Nephron progenitor cell (in vitro differentiated cells): Measurements from ENCODE around the gene CCL26.
A peak's percentile ranks its signal among the peaks of the same experiment; 100 is the strongest.
"Not testable (repeated sequence)": the region's sequence is repeated elsewhere in the genome, so short reads cannot be mapped to it uniquely, and the experiment has no call there.

Source experiments
- DNase-seq: peaks from one replicate; pipeline ENCODE4 v3.0.0; 2021
- H3K27ac Mint-ChIP-seq: 2 replicates; pipeline ENCODE4 v1.8.0; 2021; ENCODE audit warnings: mild to moderate bottlenecking, moderate library complexity, mixed read lengths
- H3K27me3 Mint-ChIP-seq: 2 replicates; pipeline ENCODE4 v1.8.0; 2021; ENCODE audit warnings: mild to moderate bottlenecking, low read depth, mixed read lengths; ENCODE audit not compliant: poor library complexity
- H3K36me3 Mint-ChIP-seq: 2 replicates; pipeline ENCODE4 v1.8.0; 2021; ENCODE audit warnings: low read depth, mixed read lengths
- H3K4me1 Mint-ChIP-seq: 2 replicates; pipeline ENCODE4 v1.8.0; 2021; ENCODE audit warnings: mixed read lengths
- H3K4me3 Mint-ChIP-seq: 2 replicates; pipeline ENCODE4 v1.8.0; 2021; ENCODE audit warnings: mild to moderate bottlenecking, moderate library complexity, mixed read lengths
- H3K9me3 Mint-ChIP-seq: 2 replicates; pipeline ENCODE4 v1.8.0; 2021; ENCODE audit warnings: mild to moderate bottlenecking, moderate library complexity, mixed read lengths
- TF ChIP-seq, protein P1 (sequence below): fragments of 200-600 bp; sonication (generic); IDR thresholded peaks from 2 replicates; pipeline ENCODE4 v1.5.0; 2021; ENCODE audit warnings: antibody characterized with exemption

The CCL26 gene

DNA sequence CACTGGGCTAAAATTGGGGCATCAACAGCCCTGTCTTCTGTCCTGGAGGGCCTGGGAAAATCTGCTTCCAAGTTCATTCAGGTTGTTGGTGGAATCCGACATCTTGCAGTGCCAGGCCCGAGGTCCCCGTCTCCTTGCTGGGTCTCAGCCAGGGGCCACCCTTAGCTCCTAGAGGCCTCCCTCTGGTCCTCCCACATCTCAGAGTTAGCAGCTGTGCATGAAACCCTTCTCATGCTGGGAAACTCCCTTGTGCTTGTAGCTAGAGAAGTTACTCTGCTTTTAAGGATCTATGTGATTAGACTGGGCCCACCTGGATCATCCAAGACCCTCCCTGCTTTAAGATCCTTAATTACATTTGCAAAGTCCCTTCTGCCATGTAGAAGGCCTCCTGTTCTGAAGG, 48.6 kb downstream of the CCL26 start:
- no peak overlapping the region for H3K27ac Mint-ChIP-seq
- no peaks in the 10 kb centered on the region for H3K36me3 Mint-ChIP-seq
- TF ChIP-seq, protein P1, sequence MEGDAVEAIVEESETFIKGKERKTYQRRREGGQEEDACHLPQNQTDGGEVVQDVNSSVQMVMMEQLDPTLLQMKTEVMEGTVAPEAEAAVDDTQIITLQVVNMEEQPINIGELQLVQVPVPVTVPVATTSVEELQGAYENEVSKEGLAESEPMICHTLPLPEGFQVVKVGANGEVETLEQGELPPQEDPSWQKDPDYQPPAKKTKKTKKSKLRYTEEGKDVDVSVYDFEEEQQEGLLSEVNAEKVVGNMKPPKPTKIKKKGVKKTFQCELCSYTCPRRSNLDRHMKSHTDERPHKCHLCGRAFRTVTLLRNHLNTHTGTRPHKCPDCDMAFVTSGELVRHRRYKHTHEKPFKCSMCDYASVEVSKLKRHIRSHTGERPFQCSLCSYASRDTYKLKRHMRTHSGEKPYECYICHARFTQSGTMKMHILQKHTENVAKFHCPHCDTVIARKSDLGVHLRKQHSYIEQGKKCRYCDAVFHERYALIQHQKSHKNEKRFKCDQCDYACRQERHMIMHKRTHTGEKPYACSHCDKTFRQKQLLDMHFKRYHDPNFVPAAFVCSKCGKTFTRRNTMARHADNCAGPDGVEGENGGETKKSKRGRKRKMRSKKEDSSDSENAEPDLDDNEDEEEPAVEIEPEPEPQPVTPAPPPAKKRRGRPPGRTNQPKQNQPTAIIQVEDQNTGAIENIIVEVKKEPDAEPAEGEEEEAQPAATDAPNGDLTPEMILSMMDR: no peak
- no peaks in the 10 kb centered on the region for H3K9me3 Mint-ChIP-seq
- H3K4me1 Mint-ChIP-seq: peaks cover 26% of the 10 kb centered on the region
- DNase-seq: no peak
- no peak overlapping the region for H3K4me3 Mint-ChIP-seq
- H3K27me3 Mint-ChIP-seq: peaks cover 4% of the 10 kb centered on the region

DNA sequence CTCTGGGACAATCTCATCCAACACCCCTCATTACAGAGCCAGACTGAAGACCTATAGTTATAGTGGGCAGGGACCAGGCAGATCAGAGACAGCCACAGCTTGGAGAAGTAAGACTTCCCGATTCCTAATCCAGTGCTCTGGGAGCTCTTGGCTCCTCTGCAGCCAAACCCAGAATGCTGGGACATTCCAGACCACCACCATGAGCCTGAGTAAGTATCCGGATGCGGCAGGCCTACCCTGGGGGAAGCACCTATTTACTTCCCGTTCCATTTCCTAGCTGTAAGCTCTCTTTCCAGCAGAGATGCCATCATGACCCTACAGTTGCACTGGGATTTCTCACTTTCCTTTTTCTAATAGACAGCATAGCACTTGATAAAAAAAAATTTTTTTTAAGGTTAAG, 49.6 kb downstream of the CCL26 start:
- peaks cover 4% of the 10 kb centered on the region for H3K27me3 Mint-ChIP-seq
- H3K36me3 Mint-ChIP-seq: no peaks in the 10 kb centered on the region

DNA sequence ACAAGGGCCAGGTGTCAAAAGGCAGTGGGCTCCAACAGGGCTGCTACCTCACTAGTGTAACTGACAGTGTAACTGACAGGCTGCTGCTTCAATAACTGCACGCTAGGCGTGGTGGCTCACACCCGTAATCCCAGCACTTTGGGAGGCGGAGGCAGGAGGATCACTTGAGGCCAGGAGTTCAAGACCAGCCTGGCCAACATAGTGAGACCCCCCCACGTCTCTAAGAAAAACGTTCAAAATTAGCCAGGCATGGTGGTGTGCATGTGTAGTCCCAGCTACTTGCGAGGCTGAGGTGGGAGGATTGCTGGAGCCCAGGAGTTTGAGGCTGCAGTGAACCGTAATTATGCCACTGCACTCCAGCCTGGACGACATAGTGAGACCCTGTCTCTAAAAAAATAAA, 50.1 kb downstream of the CCL26 start:
- H3K27ac Mint-ChIP-seq, DNase-seq, H3K4me3 Mint-ChIP-seq, H3K36me3 Mint-ChIP-seq, H3K9me3 Mint-ChIP-seq, H3K27me3 Mint-ChIP-seq: not testable (repeated sequence)
- H3K4me1 Mint-ChIP-seq: peaks cover 17% of the 10 kb centered on the region

More for the DNA sequence above, 49.6 kb downstream of the CCL26 start:
- no peaks in the 10 kb centered on the region for H3K9me3 Mint-ChIP-seq
- peaks cover 17% of the 10 kb centered on the region for H3K4me1 Mint-ChIP-seq
- H3K4me3 Mint-ChIP-seq: no peak overlapping the region
- no peak for DNase-seq
- TF ChIP-seq, protein P1: no peak
- H3K27ac Mint-ChIP-seq: no peak overlapping the region

DNA sequence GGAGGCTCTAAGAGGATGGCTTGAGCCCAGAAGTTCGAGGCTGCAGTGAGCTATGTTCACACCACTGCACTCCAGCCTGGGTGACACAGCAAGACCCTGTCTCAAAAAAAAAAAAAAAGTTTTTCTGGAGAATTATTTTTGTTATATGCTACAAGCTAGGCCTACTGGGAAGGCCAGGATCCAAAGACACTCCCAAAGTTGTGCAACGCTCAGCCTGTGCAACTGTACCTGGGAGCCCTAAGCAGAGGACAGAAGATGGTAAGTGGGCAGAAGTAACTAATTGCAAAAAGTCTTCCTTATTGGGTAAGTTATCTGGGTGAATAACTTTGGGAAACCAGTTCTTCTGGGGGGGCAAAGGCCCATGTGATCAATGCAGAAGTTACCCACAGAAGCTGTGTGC, 50.6 kb downstream of the CCL26 start:
- Mint-ChIP-seq H3K9me3 (no peaks in the 10 kb centered on the region), H3K36me3 (peaks cover 4% of the 10 kb centered on the region), H3K27ac (no peak overlapping the region), H3K4me3 (no peak overlapping the region), H3K27me3 (peaks cover 4% of the 10 kb centered on the region), H3K4me1 (peaks cover 17% of the 10 kb centered on the region)
- no peak for DNase-seq
- TF ChIP-seq, protein P1: no peak

DNA sequence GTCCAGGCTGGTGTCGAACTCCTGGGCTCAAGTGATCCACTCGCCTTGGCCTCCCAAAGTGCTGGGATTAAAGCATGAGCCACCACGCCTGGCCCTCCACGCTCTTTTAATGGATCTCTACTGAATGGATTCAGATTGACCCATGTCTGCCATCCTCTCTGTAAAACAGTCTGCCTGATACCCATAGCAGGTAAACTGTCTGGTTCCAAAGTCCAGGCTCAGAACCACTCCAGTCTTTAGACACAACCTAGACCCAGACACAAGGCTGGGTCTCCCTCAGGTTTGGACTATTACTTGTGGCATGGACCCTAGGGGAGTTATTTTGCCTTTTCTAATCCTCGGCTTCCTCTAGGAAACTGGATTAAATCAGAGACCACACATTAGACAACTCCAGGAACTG, 52.4 kb downstream of the CCL26 start:
- Mint-ChIP-seq H3K36me3 (peaks cover 11% of the 10 kb centered on the region), H3K27me3 (peaks cover 10% of the 10 kb centered on the region), H3K9me3 (peaks cover 10% of the 10 kb centered on the region), H3K4me1 (peaks cover 24% of the 10 kb centered on the region), H3K27ac (peak overlapping the region; percentile 54), H3K4me3 (no peak overlapping the region)
- DNase-seq: no peak
- TF ChIP-seq, protein P1: no peak
